ENCODE data around the gene MRPS27.

Gene MRPS27

GRCh38 chr5:72252574-72253155, 67.4 kb downstream of the MRPS27 start:
- H3K4me3 ChIP-seq (ENCODE audit: low read length) = no peak overlapping the region
- TF ChIP-seq CTCF (IDR thresholded peaks at IDR 0.05; ENCODE audit: insufficient read depth, low read depth, low read length, missing control alignments) = no peak
- DNase-seq (ENCODE audit: low read depth) = no peak

- H3K4me3 ChIP-seq (ENCODE audit: low read length) = no peak overlapping the region
- no peak for TF ChIP-seq CTCF (IDR thresholded peaks at IDR 0.05; ENCODE audit: insufficient read depth, low read depth, low read length, missing control alignments)
- DNase-seq (ENCODE audit: low read depth) = no peak
These were observed 68.0 kb downstream of the MRPS27 start for GRCh38 chr5:72252008-72252407.

- no peak for TF ChIP-seq CTCF (IDR thresholded peaks at IDR 0.05; ENCODE audit: insufficient read depth, low read depth, low read length, missing control alignments)
- no peak overlapping the region for H3K4me3 ChIP-seq (ENCODE audit: low read length)
- no peak for DNase-seq (ENCODE audit: low read depth)
These were observed 68.7 kb downstream of the MRPS27 start for GRCh38 chr5:72251386-72251785.

GRCh38 chr5:72248410-72248981, 71.5 kb downstream of the MRPS27 start:
- no peak overlapping the region for H3K4me3 ChIP-seq (ENCODE audit: low read length)
- no peak for TF ChIP-seq CTCF (IDR thresholded peaks at IDR 0.05; ENCODE audit: insufficient read depth, low read depth, low read length, missing control alignments)
- DNase-seq (ENCODE audit: low read depth) = peak; percentile 74

GRCh38 chr5:72246954-72247442, 73.0 kb downstream of the MRPS27 start:
- TF ChIP-seq CTCF (IDR thresholded peaks at IDR 0.05; ENCODE audit: insufficient read depth, low read depth, low read length, missing control alignments) = no peak
- H3K4me3 ChIP-seq (ENCODE audit: low read length) = no peak overlapping the region
- DNase-seq (ENCODE audit: low read depth) = peak; percentile 52

GRCh38 chr5:72245951-72246532, 74.0 kb downstream of the MRPS27 start:
- TF ChIP-seq CTCF (IDR thresholded peaks at IDR 0.05; ENCODE audit: insufficient read depth, low read depth, low read length, missing control alignments) = peak; percentile 50
- no peak overlapping the region for H3K4me3 ChIP-seq (ENCODE audit: low read length)
- peak; percentile 54 for DNase-seq (ENCODE audit: low read depth)
